Measurements from ENCODE around the gene SLC16A4.

GRCh38 chr1:110403805-110404204 is 13.0 kb upstream of the SLC16A4 start:
- TF ChIP-seq CTCF (IDR thresholded peaks at IDR 0.05) (no peak), POLR2A (IDR thresholded peaks at IDR 0.05) (no peak)

Measured in testis (tissue), 2 donors.